Stimulated activated CD8-positive, alpha-beta memory T cell treated with anti-CD3 and anti-CD28 coated beads, Interleukin-4, amount 100 ng/mL, for 24 hours (primary cell): ENCODE measurements around the gene GABRB1.

Source experiments
- DNase-seq: peaks from one replicate; pipeline ENCODE4 v3.0.0-alpha.2; 2020; ENCODE audit warnings: low read depth

Gene GABRB1

GRCh38 chr4:47471064-47471463 lies 439.7 kb downstream of the GABRB1 start:
- DNase-seq = no peak

- no peak for DNase-seq
Measured at GRCh38 chr4:47471591-47471990, 440.2 kb downstream of the GABRB1 start.

- no peak for DNase-seq
Measured at GRCh38 chr4:47473141-47473750, 441.9 kb downstream of the GABRB1 start.

GRCh38 chr4:47474799-47475198 lies 443.4 kb downstream of the GABRB1 start:
- no peak for DNase-seq

- DNase-seq = no peak
Measured at GRCh38 chr4:47475411-47475810, 444.0 kb downstream of the GABRB1 start.
